Activated T-helper 2 cell treated with anti-CD3 and anti-CD28 coated beads, Interferon-gamma antibody, Interleukin-2, Interleukin-4, amounts not matched to agents 10 μg/mL and 5 μg/mL and 100 μg/mL, durations not matched to agents 14 hours and 24 hours and 36 hours (primary cell): ENCODE measurements around the gene RND2. TPM values are rescaled to one million over a fixed set of nuclear protein-coding genes. Genes with fewer than 3 reads are reported as not detected.

Source experiments
- DNase-seq: peaks from one replicate; pipeline ENCODE4 v3.0.0; 2021; ENCODE audit warnings: low spot score
- H3K27ac Mint-ChIP-seq: one replicate; pipeline ENCODE4 v1.8.0; 2021; ENCODE audit warnings: mixed read lengths
- H3K27me3 Mint-ChIP-seq: one replicate; pipeline ENCODE4 v1.8.0; 2021; ENCODE audit warnings: low read depth, mixed read lengths
- H3K36me3 Mint-ChIP-seq: one replicate; pipeline ENCODE4 v1.8.0; 2021; ENCODE audit warnings: low read depth, mixed read lengths
- H3K4me1 Mint-ChIP-seq: one replicate; pipeline ENCODE4 v1.8.0; 2021; ENCODE audit warnings: low read depth, mixed read lengths
- H3K4me3 Mint-ChIP-seq: one replicate; pipeline ENCODE4 v1.8.0; 2021; ENCODE audit warnings: low read depth, mild to moderate bottlenecking, moderate library complexity, mixed read lengths
- H3K9me3 Mint-ChIP-seq: one replicate; pipeline ENCODE4 v1.8.0; 2021; ENCODE audit warnings: mixed read lengths
- intact Hi-C: fragments of 100-400 bp; cut with micrococcal nuclease; formaldehyde crosslinking; loops from one replicate; pipeline ENCODE4 v1.15.1; 2023
- total RNA-seq: library from RNA; stranded (reverse); gene quantifications from 2 replicates; pipeline ENCODE4 v1.2.3, GENCODE V29; 2022

Gene RND2
- total RNA-seq, 1 donor from 2014 or later: 0.05 TPM

DNA sequence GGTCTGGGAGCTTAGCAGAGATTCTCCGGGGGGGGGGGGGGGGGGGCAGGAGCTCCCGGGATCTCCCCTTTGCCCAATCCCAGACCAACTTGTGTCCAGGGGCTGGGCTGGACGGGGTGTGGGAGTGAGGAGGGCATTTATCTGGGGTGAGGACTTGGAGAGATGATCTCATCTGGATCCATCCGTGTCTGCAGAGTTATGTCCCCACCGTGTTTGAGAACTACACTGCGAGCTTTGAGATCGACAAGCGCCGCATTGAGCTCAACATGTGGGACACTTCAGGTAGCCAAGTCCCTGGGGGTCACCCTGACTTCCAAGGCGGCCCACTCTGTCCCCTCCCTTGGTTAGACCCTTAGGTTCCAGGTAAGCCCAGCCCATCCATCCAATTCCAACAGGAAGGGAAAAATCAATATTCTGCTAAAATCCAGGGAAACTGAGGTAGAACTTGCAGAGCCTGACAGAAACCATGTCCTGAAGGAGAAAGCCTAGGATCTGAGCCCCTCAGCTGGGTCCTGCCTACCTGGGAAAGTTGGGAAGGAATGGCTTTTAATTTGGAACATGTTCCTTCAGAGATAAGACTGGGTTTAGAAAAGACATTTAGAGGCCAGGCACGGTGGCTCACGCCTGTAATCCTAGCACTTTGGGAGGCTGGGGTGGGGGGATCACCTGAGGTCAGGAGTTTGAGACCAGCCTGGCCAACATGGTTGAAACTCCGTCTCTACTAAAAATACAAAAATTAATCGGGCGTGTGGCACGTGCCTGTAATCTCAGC lies 921 bp downstream of the RND2 start:
- H3K4me3 Mint-ChIP-seq: no peak overlapping the region
- intact Hi-C loops: no loop called here
- peaks cover 11% of the 10 kb centered on the region for H3K27me3 Mint-ChIP-seq
- no peaks in the 10 kb centered on the region for H3K36me3 Mint-ChIP-seq
- H3K27ac Mint-ChIP-seq: no peak overlapping the region
- no peaks in the 10 kb centered on the region for H3K9me3 Mint-ChIP-seq
- H3K4me1 Mint-ChIP-seq: peaks cover 10% of the 10 kb centered on the region
- no peak for DNase-seq

DNA sequence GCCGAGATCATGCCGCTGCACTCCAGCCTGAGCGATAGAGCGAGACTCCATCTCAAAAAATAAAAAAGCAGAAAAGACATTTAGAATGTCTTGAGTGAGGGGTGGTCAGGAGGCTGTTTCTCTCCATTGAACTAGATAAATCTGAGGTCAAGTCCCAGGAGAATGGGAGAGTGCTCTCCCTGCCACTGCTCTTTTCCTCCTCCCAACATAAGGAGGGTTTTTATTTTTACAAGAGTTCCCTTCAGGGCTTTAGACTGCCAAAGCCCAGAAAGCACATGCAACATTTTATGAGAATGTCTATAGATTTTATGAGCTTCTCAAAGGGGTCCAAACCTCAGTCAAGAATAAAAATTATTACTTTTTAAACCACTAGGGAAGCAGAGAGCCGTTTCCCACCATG lies 1.6 kb downstream of the RND2 start:
- Mint-ChIP-seq H3K4me3 (no peak overlapping the region), H3K4me1 (peaks cover 7% of the 10 kb centered on the region), H3K27ac (no peak overlapping the region), H3K27me3 (peaks cover 11% of the 10 kb centered on the region), H3K9me3 (no peaks in the 10 kb centered on the region), H3K36me3 (no peaks in the 10 kb centered on the region)
- intact Hi-C loops: no loop called here
- DNase-seq: no peak

DNA sequence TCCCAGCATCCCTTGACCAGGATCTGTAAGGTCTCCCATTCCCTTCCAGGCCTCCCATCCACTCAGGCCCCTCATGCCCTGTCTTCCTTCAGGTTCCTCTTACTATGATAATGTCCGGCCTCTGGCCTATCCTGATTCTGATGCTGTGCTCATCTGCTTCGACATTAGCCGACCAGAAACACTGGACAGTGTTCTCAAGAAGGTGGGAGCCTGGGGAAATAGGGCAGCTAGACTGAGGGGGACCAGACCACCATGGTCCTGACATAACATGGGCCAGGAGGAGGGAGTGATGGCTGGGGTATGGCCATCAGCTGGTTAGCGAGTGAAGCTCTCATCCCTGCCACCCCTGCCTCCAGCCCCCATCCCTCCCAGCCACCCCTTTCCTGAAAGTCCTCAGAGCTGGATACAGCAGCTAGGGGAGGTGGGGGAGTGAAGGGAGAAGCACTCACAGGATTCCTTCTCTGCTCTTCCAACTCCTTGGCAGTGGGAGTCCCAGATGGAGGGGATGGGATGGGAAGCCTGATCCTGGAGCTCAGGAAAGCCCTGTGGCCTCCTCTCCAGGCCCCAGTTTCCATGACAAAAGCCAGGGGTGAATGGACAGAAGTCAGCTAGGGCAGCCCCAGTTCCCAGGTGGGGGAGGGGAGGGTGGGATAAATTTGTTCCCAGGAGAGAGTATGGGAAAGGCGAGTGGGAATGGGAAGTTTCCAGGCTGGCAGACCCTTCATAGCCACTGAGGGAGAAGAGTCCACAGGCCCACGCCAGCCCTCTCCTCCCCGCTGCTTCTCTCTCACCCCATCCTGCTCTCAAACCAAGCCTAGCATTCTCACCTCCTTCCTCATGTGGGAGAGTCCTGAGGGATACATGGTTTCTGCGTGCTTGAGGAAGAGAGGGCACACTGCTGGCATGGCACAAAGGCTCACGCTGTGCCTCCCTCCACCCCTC lies 2.3 kb downstream of the RND2 start:
- intact Hi-C loops: no loop called here
- H3K4me3 Mint-ChIP-seq: no peak overlapping the region
- H3K4me1 Mint-ChIP-seq: peaks cover 7% of the 10 kb centered on the region
- peaks cover 11% of the 10 kb centered on the region for H3K27me3 Mint-ChIP-seq
- no peak overlapping the region for H3K27ac Mint-ChIP-seq
- H3K36me3 Mint-ChIP-seq: no peaks in the 10 kb centered on the region
- H3K9me3 Mint-ChIP-seq: no peaks in the 10 kb centered on the region
- no peak for DNase-seq

DNA sequence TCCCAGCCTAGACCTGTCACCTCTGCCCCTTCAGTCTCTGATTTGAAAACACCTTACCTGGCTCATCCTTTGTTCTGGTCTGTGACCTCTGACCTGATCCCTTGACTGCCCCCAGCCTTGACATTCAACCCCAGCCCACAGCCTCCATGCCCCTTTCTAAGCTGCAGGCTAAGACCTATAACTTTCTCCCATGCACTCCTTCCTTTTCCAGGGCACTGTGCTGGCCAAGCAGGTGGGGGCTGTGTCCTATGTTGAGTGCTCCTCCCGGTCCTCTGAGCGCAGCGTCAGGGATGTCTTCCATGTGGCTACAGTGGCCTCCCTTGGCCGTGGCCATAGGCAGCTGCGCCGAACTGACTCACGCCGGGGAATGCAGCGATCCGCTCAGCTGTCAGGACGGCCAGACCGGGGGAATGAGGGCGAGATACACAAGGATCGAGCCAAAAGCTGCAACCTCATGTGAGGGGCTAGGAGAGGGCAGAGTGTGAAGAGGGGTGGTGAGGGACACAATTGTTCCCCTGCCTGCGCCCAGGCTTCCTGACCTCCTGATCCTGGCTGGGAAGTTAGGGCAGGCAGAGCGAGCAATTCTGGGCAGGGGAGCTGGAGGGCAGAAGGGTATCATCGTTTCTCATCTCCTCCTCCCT lies 3.3 kb downstream of the RND2 start:
- Mint-ChIP-seq H3K27ac (no peak overlapping the region), H3K4me1 (peaks cover 7% of the 10 kb centered on the region), H3K9me3 (no peaks in the 10 kb centered on the region), H3K4me3 (no peak overlapping the region), H3K36me3 (no peaks in the 10 kb centered on the region), H3K27me3 (peaks cover 11% of the 10 kb centered on the region)
- intact Hi-C loops: no loop called here
- DNase-seq: no peak

DNA sequence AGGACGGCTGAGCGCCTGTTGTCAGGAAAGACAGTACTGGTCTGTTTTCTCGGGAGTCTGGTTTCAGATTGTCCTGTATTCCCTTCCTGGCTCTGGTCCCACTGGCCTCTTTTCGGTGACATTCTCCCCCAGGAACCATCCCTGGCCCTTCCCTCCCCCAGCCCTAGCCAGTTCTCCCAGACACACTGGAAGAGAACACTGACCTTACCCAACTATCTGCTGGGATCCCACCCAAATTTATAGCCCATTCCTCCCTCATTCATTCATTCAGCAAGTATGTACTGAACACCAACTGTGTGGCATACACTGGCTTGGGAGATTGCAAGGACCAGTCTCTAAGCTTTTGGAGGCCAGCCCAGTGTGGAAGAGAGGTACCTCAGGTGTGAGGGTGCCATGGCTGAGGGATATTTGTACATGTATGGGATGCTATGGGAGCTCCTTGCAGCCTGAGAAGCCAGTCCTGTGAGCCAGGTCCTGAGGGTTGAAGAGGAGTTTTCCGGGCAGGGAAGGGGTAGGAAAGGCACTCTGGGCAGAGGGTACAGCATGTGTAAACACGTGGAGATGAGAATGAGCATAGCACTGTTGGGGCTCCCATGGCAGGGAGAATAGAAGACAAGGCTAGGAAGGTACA lies 5.2 kb downstream of the RND2 start:
- no peak overlapping the region for H3K4me3 Mint-ChIP-seq
- intact Hi-C loops: no loop called here
- H3K27ac Mint-ChIP-seq: no peak overlapping the region
- H3K27me3 Mint-ChIP-seq: peaks cover 4% of the 10 kb centered on the region
- no peaks in the 10 kb centered on the region for H3K9me3 Mint-ChIP-seq
- no peak for DNase-seq
- no peaks in the 10 kb centered on the region for H3K4me1 Mint-ChIP-seq
- no peaks in the 10 kb centered on the region for H3K36me3 Mint-ChIP-seq

DNA sequence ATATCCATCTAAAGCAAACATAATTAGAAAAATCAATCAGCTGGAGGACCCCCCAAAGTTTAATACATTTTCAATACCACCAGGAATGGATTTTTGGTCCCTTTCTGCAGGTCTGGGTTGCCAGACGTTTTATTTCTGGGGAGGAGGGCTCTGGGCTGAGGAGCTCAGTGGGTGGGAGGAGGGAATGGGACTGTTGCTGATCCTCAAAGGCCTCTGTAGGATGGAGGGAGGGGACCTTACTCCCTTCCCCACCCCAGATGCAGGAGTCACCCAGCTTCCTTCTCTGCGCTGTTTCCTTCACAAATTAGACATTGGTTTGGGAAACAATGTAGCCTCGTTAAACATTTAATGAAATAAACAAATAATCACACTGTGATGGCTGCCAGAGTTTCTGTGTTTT lies 6.6 kb downstream of the RND2 start:
- intact Hi-C loops: no loop called here

DNA sequence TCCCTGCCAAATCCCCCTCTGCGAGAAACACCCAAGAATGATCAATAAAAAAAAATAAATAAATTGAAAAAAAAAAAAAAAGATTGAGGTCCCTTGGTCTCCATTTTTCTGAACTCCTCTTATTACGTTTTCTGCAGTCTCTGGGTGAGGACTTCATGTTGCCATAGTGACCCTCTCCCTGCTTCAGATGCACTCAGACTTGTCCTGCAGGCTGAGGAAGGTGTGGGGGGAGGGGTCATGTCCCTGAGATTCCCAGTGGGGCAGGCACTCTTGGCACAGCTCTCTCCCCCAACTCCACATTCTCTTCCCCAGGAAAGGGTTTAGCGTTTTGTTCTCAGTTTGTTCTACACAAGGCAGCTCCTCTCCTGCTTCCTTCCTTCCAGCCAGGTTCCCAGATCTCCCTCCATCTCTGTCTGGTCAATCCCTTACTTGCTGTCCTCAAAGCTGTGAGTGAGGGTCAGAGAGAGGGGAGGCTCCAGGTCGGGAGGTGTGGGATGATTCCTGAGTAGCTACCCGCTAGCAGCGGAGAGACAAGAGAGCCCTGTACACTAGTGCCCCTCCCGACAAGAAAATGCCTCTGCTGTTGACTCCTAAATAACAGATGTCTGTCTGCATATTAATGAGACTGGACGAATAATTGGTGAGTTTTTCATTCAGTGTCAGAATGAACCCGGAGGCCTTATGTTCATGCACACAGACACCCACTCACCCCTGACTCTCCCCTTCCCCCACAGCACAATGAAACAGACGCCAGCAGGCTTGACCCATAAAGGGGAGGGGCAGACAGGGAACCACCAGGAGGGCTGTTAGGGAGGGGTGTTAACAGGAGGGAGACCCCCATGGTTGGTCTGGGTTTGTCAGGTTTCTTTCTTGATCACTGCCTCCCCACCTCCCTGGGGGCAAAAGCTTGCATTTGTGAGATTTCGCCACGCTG lies 9.2 kb downstream of the RND2 start:
- Mint-ChIP-seq H3K9me3 (no peaks in the 10 kb centered on the region), H3K36me3 (no peaks in the 10 kb centered on the region), H3K27ac (no peak overlapping the region), H3K27me3 (no peaks in the 10 kb centered on the region), H3K4me3 (no peak overlapping the region), H3K4me1 (no peaks in the 10 kb centered on the region)
- intact Hi-C loops: no loop called here
- DNase-seq: no peak

More for the DNA sequence above, 6.6 kb downstream of the RND2 start:
- no peak for DNase-seq
- no peaks in the 10 kb centered on the region for H3K4me1 Mint-ChIP-seq
- H3K4me3 Mint-ChIP-seq: no peak overlapping the region
- H3K27me3 Mint-ChIP-seq: no peaks in the 10 kb centered on the region
- no peak overlapping the region for H3K27ac Mint-ChIP-seq
- H3K9me3 Mint-ChIP-seq: no peaks in the 10 kb centered on the region
- no peaks in the 10 kb centered on the region for H3K36me3 Mint-ChIP-seq

DNA sequence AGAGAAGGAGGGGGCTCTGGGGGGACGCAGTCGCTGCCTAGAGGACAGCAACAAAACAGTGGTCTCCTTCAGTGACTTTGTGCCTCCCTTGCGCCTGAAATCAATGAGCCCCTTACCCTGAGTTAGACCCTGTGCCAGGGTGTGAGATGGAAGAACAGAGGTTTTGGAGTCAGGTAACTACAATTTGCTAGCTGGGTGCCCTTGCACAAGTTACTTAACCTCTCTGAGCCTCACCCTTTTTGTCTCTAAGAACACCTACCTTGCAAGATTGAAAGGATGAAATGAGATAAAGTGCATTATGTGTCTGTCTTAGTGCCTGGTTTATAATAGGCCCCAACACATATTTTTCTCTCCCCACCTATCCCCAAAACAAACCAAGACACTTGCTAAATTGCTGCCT lies 9.9 kb downstream of the RND2 start:
- intact Hi-C loops: no loop called here
- Mint-ChIP-seq H3K4me1 (no peaks in the 10 kb centered on the region), H3K36me3 (no peaks in the 10 kb centered on the region), H3K27ac (no peak overlapping the region), H3K27me3 (no peaks in the 10 kb centered on the region), H3K9me3 (no peaks in the 10 kb centered on the region), H3K4me3 (no peak overlapping the region)
- DNase-seq: no peak

DNA sequence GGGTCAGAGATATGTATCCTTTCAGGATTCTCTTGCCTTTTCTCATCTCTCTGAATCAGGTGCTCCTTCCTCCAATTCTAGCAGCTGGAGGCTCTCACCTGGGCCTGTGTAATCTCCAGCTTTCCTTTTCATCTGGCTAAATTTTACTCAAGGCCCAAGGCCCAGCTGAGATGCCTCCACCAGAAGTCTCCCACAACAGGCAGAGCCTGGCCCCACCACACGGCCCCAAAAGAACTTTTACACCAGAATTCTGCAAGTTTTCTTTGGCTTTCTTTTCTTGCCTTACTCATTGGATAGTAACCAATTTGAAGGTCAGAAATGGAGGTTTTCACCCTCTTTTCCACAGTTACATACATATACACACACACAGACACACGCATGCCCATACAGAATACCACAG lies 14.6 kb downstream of the RND2 start:
- Mint-ChIP-seq H3K27me3 (no peaks in the 10 kb centered on the region), H3K27ac (no peak overlapping the region), H3K4me1 (no peaks in the 10 kb centered on the region), H3K36me3 (peaks cover 7% of the 10 kb centered on the region), H3K9me3 (no peaks in the 10 kb centered on the region), H3K4me3 (no peak overlapping the region)
- no peak for DNase-seq
- intact Hi-C loops: no loop called here

DNA sequence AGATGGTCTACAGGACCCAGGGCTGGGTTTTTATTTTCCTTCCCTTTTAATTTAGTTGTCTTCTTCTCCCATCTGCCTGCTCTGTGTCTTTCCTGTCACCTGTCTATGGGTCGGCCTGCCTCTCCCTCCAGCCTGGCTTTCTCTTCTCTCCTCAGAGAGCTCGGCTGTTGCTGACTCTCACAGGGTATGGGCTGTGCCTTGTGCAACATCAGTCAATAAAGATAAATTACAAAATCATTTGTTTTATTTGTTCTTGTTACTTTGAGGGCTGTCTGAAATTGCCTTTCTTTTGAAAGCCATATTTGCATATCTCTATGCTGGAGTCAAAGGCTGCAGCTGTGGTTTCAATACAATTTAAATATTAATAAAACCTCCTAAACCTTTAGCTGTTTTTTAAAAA lies 15.6 kb downstream of the RND2 start:
- Mint-ChIP-seq H3K27ac (no peak overlapping the region), H3K36me3 (peaks cover 15% of the 10 kb centered on the region), H3K4me3 (no peak overlapping the region), H3K4me1 (no peaks in the 10 kb centered on the region), H3K27me3 (no peaks in the 10 kb centered on the region), H3K9me3 (no peaks in the 10 kb centered on the region)
- DNase-seq: no peak
- intact Hi-C loops: no loop called here

DNA sequence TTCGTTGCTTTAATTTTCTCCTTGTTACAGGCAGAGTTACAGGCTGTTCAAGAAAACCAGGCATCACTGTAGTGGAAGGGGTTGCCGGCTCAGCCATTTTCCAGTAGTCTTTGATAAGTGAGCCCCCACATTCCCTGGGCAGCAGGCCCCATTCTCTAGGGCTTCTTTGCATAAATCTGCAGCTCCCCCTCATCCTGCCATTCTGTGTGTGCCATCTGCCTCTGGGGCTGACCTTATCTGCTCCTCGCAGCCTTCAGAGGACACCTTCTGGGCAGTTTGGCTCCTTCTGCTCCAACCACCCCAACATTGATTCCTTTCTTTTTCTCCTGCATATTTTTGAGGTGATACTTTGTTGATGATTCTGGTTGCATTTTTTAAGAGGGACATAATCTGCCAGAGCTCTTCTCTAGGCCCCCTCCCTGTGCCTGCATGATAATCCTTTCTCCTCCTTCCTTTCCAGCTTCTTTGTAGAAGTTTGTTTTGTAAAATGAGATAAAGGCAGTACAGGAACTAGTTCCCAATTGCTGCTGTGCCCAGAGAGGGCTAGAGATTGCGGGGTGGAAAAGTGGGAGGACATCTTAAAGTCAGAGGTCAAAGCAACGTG lies 17.1 kb downstream of the RND2 start:
- Mint-ChIP-seq H3K9me3 (no peaks in the 10 kb centered on the region), H3K4me1 (no peaks in the 10 kb centered on the region), H3K27ac (no peak overlapping the region), H3K4me3 (no peak overlapping the region), H3K36me3 (peaks cover 18% of the 10 kb centered on the region), H3K27me3 (no peaks in the 10 kb centered on the region)
- intact Hi-C loops: no loop called here
- DNase-seq: no peak
